HG02973 (cell line): ENCODE results near the gene OR10H3.
"Not testable (repeated sequence)": the region's sequence is repeated elsewhere in the genome, so short reads cannot be mapped to it uniquely, and the experiment has no call there.

Experiments used
- ATAC-seq: cut with Tn5 transposase; IDR thresholded peaks from one replicate; pipeline ENCODE4 v1.9.1; 2021; ENCODE audit warnings: moderate library complexity; ENCODE audit not compliant: unreplicated experiment

Gene OR10H3

DNA sequence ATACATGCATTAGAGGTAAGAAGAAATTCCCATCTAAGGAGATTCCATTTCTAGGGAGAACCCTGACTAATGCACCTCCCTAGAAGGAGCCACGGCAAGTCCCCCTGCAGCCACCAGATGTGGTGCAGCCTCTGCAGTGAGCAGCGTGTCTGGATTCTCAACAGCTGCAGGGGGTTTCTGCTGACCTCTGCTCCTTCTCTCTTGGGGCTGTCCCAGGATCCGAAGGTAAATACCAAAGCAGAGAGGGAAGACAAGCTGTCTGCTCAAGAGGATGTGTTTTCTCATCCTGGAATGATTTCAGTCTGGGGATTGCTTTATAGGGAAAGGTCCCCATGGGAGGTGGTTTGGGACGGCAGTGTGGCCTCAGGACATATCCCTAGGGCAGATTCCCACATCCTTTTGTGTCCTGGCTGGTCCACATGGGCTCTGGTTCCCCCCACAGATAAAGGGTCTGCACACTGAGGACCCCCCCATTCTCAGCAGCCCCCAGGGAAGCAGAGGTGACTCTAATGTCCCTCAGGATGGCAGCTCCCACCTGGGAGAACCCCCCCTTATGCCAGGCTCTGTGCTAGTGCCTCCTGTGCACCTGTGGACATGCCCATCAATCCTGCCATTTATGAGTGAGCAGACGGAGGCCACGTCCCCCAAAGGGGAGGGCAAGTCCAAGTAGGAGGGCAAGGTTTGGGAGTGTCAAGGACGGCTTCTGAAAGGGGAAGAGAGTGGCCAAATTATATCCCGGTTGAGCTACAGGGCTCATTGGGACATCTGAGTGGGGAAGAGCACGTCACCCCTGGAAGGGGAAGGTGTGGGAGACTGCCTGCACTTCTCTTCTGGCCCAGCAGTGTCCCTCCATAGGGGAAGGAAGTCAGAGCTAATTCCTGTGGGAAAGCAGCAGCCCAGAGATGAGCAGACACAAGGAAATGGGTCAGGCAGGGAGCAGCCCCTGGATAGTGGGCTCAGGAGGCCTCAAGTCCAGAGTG lies 39.5 kb downstream of the OR10H3 start:
- no peak for ATAC-seq

DNA sequence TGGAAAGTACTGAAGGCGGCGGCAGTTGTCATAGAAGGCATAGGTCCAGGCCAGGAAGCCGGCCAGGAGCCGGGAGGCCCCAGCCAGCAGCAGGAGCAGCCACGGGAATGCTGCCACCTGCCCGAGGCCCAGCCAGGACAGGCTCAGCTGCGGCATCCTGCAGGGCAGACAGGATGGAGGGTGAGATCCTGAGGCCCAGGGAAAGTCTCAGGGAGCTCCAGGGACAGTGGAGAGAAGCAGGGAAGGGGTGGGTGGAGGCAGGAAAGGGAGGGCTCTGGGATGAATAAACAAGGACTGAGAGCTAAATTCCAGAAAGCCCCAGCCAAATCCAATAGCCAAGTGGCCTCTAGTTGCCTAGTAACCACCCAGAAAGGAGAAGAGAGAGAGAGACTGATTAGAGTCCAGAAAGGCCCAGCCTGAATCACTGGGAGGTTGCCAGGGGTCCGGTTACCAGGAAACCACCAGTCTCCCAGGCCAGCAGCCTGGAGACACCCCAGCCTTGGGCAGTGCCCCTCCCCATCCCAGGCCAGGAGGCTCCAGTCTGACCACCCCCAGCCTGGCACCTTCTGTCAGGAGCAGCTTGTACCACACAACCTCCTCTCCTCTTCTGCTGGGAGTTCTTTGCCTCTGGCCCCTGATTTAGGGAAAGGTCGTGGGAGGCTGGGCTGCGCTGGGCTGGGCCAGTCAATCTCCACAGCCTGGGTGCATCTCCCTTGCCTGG lies 42.1 kb downstream of the OR10H3 start:
- ATAC-seq, result no peak

DNA sequence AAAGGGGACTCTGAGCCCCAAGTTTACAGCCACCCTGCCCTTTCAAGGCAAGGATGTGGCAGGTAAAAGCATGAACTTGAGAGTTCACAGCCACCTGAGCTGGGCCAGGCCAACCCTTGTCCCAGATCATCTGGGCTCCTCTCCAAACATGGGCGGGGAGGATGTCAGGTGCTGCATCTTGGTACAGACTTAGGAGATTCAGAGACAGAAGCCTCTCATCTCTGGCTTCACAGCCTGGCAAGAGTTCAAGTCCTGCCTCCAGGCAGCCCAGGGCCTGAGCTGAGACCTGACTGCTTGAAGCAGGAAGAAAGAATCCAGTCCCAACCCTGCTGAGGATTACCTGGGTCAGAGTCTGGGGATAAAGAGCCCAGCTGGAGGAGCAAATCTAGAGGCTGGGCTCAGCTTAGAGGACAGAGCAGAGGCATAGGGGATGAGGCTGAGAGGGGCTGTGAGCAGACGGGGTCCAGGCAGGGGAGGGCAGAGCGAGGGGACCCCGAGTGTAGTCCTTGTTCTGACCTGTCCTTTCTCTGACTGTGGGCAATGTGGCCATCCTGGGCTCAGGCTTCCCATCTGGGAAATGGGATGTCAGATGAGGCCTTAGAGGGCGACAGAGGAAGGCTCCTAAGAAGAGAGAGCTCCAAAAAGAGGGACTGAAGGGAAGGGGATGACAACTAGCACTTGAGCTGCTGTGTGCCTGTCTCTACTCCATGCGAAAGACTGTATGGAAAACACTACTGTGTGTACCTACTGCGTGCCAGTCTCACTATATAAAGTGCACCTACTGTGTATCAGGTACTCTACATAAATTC lies 43.0 kb downstream of the OR10H3 start:
- no peak for ATAC-seq

DNA sequence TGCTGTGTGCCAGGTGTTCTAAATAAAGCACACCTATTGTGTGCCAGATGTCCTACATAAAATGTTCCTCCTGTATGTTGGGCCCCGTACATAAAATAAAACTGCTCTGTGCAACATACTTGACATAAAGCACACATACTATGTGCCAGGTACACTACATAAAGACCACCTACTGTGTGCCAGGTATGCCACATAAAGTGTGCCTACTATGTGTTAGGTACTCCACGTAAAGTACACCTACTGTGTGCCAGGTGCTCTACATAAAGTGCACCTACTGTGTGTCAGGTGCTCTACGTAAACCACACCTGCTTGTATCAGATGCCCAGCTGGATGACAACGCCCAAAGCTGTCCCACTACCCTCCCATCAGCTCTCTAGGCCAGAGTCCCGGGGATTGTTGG lies 43.9 kb downstream of the OR10H3 start:
- ATAC-seq, result no peak

DNA sequence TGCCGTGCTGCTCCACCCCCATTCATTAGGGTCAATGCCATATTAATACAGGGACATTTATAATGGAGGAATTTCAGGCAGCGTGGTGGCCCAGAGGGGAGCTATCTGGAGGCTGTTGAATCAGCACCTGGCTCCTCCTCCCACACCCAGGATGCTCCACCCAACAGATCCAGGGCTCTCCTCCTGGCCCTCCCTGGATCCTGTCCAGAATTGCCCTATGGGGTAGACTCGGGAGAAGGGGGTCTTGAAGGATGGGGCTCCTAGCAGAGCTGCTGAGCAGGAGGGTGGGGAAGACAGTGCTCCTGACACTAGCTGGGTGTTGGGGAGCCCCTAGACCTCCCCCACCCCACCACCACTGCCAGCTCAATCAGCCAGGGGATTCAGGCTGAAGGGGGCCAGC lies 44.4 kb downstream of the OR10H3 start:
- no peak for ATAC-seq

DNA sequence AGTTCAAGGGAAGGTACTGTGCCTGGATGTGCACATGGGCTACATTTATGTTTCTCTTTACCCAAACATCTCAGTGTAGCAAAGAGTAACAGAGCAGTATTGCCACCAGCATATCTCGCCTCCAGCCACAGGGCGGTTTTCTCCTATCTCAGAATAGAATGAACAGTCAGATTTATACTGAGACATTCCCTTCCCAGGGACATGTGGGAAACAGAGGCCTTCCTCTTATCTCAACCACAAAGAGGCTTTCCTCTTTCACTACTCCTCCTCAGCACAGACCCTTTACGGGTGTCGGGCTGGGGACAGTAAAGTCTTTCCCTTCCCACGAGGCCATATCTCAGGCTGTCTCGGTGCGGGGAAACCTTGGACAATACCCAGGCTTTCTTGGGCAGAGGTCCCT lies 45.1 kb downstream of the OR10H3 start:
- ATAC-seq, result not testable (repeated sequence)

DNA sequence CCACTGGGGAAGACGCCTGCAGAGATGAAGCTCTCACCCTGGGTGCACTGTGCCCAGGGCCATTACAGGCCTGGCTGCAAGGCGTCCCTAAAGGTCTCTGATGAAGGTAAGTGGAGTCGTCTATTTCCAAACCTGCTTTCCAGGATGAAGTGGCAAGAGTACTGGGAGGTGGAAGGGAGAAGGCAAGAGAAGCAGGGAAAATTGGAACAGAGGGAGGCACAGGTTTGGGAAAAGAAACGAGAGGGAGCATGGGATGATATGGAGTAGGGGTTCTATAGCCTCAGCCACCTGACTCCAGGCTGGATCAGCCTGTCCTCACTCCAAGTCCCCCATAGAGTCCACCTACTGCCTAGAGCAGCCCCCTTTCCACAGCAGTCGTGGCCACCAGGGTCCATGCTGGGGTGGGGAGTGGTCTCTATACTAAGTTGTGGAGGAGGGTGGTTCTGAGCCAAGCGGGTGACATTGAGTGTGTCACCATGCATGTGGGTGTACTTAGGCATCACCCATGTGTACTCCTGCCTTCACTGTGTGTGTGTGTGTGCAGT lies 49.9 kb downstream of the OR10H3 start, which contains the start of gene OR10H5:
Gene OR10H5 (plus strand): TSS at position 51 of the 545 bp plus-strand sequence. CDS start 6,388 bp downstream, outside the sequence.
- ATAC-seq, result no peak

DNA sequence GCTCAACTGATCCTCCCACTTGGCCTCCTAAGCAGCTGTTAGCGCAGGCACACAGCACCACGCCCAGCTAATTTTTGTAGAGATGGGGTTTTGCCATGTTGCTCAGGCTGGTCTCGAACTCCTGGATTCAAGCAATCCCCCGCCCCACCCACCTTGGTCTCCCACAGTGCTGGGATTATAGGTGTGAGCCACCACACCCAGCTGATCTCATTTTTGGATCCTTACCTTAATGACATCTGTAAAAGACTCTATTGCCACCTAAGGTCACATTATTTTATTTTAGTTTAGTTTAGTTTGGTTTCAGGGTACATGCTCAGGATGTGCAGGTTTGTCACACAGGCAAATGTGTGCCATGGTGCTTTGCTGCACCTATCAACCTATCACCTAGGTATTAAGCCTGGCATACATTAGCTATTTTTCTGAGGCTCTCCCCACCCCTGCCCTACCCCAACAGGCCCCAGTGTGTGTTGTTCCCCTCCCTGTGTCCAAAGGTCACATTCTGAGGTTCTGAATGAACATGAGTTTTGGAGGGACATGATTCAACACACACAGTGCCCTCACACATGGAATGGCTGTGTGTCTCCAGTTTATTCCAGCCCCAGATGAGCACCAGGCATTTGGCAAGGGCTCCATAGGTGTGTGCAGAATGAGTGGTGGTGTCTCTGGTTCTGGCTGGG lies 50.9 kb downstream of the OR10H3 start:
- no peak for ATAC-seq

DNA sequence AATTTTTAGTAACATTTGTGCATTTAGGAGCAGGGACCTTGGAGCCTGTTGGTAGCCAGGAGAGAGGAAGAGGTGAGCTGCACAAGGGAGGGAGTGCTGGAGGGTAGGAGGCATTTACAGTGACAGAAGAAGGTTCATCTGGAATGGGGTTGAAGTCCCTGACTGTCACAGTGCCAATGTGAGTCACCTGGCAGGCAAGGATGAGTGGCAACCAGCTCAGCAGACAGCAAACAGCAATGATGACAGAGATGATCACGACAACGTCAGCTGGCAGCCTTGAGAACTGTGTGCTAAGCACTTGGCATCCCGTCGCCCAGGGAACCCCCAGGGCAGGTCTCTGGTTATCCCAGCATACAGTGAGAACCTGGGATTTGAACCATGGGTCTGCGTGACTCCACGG lies 52.3 kb downstream of the OR10H3 start:
- no peak for ATAC-seq
